GM20431 (cell line): Measurements from ENCODE around the gene EXOSC2.
"Not testable (repeated sequence)": the region's sequence is repeated elsewhere in the genome, so short reads cannot be mapped to it uniquely, and the experiment has no call there.

Experiments used
- in situ Hi-C: fragments of 300-500 bp; cut with MseI, MboI; formaldehyde crosslinking; loops from one replicate; pipeline ENCODE4 v1.15.0; 2020; ENCODE audit warnings: low sequenced_read_pairs; ENCODE audit not compliant: unreplicated experiment

EXOSC2 gene

DNA sequence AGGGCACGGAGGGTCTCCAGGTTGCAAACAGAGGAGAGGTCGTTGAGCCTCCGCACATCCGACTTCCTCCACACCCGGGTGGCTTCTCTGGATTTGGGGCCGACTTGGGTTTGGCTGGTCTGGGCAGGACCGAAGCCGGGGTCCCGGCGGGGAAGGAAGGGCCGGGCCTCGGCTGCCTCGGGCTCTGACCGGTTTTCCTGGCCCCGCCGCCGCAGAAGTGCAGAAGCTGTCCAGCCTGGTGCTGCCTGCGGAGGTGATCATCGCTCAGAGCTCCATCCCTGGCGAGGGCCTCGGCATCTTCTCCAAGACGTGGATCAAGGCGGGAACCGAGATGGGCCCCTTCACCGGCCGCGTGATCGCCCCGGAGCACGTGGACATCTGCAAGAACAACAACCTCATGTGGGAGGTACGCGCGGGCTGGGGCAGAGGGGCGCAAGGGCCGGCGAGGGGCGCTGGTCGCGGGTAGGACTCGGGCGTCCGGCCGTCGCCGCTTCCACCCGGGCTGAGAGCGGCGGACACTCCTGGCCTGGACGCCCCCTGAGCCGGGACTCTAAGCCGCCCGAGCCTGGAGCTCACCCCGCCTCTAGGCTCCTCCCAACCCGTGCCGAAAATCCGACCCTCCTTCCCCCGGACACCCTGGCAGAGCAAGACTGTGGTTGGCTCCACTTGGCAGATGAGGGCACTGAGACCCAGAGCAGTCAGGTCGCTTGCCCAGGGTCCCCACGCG is 27.0 kb upstream of the EXOSC2 start:
- in situ Hi-C loops: no loop called here

DNA sequence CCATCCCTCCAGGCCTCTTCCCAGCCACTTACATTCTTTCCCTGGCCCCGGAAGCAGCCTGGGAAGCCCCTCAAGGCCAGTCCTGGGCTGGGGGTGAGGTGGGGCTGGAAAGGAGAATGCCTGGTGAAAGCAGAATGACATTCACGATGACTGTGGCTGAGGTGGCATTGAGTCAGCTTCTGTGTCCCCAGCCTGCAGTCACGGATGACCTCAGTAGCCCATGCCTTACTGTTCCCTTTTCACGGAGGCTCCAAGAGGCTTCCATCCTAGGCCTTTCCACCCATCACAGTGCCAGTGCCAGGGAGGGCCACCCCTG is 26.5 kb upstream of the EXOSC2 start:
- in situ Hi-C loops: no loop called here

DNA sequence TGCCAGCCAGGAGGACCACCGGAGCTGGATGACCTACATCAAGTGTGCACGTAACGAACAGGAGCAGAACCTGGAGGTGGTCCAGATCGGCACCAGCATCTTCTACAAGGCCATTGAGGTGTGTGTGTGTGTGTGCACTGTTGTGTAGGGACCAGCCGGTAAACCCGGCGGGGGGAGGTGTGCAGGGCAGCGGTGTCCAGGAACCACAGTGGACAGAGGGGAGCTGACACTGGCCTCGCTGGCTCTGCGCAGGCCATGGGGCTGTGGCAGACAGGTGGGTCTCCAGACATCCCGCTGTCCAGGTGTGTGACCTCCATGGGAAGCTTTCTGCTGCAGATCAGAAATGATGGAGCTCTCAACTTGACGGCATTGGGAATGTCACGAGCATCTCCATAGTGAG is 25.4 kb upstream of the EXOSC2 start:
- in situ Hi-C loops: no loop called here

DNA sequence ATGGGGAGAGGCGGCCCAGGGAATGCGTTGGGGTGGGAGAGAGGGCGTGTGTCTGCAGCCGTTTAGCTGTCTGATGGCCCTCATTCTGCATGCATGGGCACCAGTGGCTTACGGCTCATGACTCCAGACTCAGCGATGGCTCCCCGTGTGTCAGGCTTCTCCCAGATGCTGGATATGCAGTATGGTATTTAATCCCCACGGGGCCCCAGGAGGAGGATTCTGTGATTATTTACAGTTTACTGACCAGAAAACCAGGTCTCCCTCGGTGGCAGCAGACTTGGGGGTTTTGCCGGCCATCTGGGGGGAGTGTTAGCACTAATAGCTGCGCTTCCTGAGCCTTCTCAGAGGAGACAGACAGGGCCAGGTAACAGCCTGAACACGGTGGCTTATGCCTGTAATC is 24.9 kb upstream of the EXOSC2 start:
- in situ Hi-C loops: no loop called here

DNA sequence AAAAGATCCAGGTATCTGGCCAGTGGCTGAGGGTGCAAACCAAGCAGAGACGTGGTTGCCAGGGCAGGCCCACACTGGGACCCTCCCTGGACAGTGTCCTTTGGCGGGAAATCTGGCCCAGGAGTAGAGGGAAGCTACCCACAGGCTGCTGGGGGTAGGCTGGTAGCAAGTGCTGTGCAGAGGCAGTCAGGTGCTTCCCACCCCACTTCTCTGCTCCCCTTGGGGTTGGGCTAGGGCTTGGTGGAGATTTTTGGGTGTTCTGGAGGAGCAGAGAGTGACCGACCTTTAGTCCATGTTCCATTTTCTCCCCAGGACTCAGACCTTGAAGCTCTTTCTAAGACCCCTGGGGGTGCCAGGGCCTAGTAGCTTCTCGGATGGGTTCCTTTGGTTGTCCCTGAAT is 23.6 kb upstream of the EXOSC2 start:
- in situ Hi-C loops: no loop called here

DNA sequence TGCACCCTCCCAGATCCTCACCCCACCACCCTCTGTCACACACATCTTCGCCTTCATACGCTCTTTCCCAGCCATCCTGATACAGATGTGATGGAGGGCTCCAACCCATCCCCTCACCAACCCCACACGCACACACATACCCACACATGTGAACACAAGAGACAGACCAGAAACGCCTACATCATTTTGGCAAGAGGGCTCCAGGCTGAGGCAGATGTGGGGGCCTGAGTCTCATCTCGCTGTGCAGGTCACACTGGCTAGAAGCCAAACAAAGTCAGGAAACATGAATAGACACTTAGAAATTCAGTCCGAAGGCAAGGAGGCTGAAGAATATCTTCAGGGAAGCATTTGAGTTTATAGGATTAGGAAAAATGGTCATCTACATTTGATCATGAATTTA is 22.9 kb upstream of the EXOSC2 start:
- in situ Hi-C loops: no loop called here

DNA sequence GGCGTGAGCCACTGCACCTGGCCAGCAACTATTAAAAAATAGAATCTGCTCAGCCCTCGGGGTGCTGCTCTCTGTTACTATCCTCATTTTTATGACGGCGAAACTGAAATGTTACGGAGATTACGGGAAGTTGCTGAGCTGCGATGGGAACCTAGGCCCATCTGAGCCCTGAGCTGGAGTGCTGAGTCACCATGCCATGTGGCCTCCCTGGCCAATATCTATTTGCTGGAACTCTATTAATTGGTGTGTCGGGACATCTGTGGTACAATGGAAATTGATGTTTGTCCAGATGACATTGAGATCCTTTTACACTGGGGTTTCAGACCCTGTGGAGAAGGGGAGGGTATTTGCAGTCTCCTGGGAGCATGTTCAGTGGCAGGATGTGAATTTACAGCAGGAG is 21.1 kb upstream of the EXOSC2 start:
- in situ Hi-C loops: no loop called here

DNA sequence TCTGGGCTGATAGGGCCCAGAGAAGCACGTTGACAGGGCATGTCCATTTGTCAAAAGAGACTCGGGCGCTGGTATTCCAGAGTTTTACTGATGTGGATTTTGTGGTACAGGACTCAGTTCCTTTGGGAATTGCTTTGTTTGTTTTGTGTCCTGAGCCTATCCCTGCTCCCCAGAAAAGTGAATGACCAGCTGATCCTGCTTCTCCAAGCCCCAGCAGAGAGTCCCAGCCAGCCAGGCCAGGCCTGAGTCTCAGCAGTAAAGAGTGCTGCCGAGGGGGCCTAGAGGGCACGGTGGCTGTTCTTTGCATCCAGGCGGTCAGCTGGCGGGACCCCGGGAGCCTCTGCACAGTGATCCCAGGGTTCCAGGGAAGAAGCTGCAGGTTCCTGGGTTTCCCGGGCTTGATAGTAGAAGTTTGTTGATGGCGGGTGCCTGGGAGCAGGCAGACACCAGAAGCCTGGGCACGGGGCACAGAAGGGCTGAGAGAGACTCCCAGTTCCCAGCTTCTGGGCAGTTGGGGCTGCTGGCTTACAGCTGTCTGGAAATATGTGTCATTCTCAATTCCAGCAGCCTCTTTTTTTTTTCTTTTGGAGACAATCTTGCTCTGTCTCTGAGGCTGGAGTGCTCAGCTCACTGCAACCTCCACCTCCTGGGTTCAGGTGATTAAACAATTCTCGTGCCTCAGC is 20.5 kb upstream of the EXOSC2 start:
- in situ Hi-C loops: no loop called here

DNA sequence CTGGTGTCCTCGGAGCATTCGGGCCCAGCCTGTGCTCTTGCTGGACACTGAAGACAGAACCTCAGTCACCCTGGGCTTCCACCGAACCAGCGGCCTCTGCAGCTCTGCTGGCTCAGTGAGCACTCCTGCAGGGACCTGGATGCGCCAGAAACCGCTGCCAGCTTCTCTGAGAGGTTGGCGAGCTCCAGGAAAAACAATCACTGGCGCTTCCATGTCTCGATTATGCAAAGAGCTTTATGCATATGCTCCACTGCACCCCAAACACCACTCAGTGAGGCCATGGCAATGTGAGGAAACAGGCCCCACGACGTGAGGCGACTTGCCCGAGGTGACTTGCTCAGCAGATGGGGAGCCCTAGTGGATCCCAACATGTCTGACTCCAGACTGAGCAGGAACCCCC is 18.2 kb upstream of the EXOSC2 start:
- in situ Hi-C loops: no loop called here

DNA sequence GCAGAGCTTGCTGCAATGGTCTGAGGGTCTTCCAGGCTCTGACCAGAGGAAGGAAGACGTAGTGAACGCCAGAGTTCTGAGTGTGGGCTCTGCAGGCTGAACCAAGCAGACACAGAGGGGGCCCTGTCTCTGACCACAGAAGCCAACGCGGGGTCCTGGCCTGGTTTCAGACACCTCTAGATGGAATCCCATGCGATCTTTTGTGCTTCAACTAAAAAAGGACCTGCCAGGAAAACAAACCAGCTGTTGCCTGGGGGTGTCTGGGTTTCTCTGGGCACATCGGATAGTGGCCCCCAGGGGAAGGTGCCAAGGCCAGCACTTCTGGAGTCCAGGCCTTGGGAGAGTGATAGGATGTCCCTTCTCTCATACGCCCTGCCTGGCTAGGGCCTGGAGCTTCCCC is 16.3 kb upstream of the EXOSC2 start:
- in situ Hi-C loops: no loop called here

DNA sequence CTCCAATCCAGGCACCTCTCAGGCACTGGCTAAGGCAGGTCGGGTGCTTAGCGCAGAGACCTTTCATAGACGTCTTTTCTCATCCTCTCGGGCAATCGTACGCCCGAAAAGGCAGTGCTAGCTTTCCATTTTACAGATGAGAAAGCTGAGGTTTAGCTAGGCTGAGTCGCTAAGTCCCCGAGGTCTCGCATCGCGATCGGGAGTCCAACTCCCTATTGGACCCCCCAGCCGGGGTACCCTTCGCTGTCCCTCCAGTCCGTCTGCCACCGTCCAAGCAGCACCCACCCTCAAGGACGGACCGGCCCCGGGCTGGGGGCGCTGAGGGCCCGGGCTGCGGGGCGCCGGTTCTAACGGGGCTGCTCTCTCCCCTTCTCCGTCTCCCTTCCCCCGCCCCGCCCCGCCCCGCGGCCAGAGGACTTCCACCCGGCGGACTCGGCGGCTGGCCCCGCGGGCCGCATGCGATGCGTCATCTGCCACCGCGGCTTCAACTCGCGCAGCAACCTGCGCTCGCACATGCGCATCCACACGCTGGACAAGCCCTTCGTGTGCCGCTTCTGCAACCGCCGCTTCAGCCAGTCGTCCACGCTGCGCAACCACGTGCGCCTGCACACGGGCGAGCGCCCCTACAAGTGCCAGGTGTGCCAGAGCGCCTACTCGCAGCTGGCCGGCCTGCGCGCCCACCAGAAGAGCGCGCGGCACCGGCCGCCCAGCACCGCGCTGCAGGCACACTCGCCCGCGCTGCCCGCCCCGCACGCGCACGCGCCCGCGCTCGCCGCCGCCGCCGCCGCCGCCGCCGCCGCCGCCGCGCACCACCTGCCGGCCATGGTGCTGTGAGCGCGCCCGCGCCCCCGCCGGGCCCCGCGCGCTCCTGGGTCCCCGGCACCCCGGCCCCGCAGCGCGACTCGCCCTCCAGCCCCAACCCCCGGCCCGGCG is 12.5 kb upstream of the EXOSC2 start:
- in situ Hi-C loops: loop anchor here (5.0 kb wide), 1 partner anchor 214 kb away; no protein-coding TSS in a partner anchor

DNA sequence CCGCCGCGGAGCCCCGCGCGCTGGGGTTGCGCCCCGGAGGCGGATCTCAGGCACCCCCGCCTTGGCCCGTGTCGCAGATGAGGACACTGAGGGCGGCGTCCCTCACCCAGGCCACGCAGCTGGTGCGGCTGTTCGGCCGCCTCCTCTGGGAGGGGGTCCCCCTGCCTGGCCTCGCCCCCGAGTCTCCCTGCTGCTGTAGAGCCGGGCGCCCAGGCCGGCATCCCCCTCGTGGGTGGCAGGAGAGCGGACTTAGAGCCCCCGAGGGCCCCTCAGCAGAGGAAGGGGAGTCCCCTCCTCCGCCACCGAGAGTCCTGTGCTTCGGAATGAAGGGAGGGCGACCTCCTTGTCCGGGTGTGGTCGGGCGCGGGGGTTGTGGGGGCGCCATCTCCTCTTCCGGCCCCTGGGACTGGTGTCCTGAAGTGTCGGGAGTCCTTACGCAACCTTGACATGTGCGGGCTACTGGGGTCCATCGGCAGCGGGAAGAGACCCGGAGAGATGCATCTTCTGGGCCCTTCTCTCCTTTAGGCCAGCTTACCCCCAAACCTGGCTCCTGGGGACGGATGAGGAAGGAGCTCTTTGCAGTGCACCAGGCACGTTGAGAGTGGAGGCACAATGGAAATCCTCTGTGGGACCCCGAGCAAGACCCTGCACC is 11.7 kb upstream of the EXOSC2 start:
- in situ Hi-C loops: loop anchor here (5.0 kb wide), 1 partner anchor 215 kb away; no protein-coding TSS in a partner anchor

DNA sequence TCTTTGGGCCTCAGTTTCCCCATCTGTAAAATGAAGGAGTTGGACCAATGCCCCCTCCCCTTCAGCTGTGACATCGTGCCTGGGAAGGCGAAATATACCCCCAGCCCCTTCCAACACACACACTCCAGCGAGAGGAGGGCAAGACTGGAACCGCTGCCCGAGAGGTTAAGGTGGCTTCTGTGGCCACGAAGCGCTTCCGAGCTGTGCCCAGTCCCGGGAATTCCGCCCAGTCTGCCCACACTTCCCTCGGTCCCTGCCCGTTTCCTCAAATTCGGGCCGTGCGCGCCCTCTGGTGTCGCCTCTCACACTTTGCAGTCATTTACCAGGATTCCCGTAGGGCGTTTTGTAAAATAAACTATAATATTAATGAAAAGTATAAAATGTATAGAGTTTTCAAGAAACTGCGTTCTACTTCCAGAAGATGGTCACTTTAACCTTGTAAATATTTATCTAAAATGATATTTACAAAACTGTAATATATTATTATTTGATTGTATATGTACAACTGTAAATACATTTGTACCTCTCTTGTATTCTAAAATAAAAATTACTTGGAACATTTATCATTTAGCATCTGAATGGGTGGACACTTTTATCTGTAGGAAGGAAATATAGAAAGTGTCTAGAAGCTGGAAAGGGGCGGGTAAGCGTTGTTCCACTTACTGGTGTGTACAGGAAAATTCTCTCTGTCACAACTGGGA is 11.0 kb upstream of the EXOSC2 start:
- in situ Hi-C loops: loop anchor here (5.0 kb wide), 1 partner anchor 215 kb away; no protein-coding TSS in a partner anchor

DNA sequence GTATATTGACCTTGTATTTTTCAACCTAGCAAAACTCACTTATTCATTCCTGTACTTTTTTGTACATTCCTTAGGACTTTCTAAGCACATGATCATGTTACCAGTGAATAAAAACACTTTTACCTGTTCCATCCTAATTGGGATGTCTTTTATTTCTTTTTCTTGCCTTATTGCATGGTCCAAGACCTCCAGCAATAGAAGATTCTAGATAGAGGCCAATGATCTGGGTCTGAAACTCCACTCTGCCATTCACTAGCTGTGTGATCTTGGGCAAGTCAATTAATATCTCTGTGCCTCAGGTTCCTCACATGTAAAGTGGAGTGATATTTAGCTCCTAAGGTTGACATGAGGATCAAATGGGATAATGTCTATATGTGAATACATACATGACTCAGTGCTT is 8.5 kb upstream of the EXOSC2 start:
- in situ Hi-C loops: no loop called here

DNA sequence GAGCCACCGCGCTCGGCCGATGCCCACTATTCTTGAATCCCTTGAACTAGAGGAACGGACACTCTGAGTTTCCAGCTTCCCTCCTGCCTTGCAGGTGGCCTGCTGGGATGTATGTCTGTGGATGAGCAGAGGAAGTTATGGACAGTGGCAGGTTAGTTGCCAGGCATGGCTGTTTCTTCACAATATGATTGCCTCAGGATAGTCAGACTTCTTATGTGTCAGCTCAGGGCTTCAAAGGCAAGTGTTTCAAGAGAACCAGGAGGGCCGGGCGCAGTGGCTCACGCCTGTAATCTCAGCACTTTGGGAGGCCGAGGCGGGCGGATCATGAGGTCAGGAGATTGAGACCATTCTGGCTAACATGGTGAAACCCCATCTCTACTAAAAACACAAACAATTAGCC is 7.6 kb upstream of the EXOSC2 start:
- in situ Hi-C loops: not testable (repeated sequence)

DNA sequence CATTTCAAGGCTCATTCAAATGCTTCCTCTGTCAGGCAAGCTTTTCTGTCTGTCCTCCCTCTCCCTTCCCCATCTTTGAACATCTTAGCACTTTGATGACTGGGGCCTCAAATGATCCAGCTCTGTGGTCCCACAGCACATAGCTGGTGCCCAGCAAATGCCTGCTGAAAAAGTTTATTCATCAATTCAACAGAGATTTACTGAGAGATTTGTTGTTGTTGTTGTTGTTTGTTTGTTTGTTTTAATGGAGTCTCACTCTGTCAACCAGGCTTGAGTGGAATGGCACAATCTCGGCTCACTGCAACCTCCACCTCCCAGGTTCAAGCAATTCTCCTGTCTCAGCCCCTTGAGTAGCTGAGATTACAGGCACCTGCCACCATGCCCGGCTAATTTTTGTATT is 6.0 kb upstream of the EXOSC2 start:
- in situ Hi-C loops: no loop called here

DNA sequence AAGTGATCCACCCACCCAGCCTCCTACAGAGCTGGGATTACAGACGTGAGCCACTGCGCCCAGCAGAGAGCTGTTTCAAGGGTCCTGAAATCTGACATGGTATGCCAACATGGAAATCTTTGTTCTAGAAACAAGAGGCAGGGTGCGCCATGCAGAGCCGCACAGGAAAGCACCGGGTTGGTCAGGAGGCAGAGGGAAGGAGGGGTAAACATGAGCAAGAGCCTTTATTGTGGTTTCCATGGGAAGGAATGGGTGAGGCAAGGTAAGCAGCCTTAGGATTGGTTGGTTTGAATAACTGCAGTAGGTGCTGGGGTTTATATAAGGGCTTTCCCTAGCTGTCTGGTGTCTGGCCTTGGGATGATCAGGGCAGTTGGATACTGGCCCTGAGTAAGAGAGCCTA is 5.5 kb upstream of the EXOSC2 start:
- in situ Hi-C loops: no loop called here

DNA sequence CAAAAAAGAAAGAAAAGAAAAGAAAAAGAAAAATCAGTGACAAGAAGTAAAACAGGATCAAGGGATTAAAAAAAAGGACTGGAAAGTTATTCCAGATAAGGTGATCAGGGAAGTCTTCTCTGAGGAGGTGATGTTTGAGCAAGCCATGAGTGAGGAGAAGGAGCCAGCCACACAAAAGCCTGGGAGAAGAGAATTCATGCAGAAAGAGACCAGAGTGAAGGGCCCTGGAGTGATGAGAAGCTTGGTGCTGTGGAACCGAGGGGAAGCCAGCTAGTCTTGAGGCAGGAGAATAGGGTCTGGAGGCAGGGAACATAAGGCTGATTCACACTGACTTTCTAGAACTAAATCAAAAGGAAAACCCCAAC is 4.0 kb upstream of the EXOSC2 start:
- in situ Hi-C loops: no loop called here

DNA sequence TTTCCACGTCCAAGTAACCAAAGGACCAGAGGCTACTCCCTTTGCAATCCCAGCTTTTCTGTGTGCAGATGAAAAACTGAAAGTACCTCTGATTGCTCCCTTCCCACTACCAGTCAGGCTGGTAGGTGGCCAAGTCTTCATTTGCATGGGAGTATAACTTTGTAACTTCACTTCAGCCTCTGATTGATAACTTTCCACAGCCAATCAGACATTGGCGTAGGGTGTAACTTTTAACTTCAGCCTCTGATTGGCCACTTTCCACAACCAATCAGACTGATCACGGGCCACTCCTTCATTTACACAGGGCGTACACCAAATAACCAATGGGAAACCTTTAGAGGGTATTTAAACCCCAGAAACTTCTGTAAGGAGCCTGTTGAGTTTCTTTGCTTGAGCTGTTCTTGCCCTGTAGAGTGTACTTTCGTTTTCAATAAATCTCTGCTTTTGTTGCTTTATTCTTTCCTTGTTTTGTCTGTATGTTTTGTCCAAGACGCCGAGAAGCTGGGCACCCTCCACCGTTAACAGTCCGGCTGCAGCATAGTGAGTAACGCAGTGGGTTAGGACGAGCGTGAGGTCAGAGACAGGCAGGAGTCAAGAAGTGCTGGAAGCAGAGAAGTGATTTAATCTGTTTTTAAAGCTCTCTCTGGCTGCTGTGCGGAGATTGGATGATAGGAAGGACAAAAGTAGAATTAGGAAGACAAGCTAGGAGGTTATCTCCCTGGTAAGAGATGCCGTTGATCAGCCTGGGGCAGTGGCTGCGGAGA is 3.5 kb upstream of the EXOSC2 start:
- in situ Hi-C loops: no loop called here
